Body of pancreas (tissue), 4 donors: ENCODE measurements around the gene ZNF605.
"Not testable (repeated sequence)": the region's sequence is repeated elsewhere in the genome, so short reads cannot be mapped to it uniquely, and the experiment has no call there.

ENCODE experiments used
- CTCF ChIP-seq, 7 experiments: fragments of 450-650 bp in 4 of 7; fragments of 200-600 bp in 3 of 7; sonication (generic) in 3 of 7; IDR thresholded peaks; one replicate each; pipeline ENCODE4 v1.5.1; 2016 to 2019; ENCODE audit warnings: antibody characterized with exemption in 7 of 7
- POLR2A ChIP-seq, 3 donors: fragments of 450-650 bp; IDR thresholded peaks; one replicate each; pipeline ENCODE4 v1.6.1; 2016; ENCODE audit warnings: antibody characterized with exemption in 3 of 3, mild to moderate bottlenecking in 2 of 3

GRCh38 chr12:132936921-132937320 is 19.2 kb downstream of the ZNF605 start:
- not testable (repeated sequence) for TF ChIP-seq CTCF, POLR2A (IDR thresholded peaks at IDR 0.05)
